Ureter (tissue), 1 donor: ENCODE results near the gene EMC10. TPM values are rescaled to one million over a fixed set of nuclear protein-coding genes. Genes with fewer than 3 reads are reported as not detected.
A peak's percentile ranks its signal among the peaks of the same experiment; 100 is the strongest.
"Not testable (repeated sequence)": the region's sequence is repeated elsewhere in the genome, so short reads cannot be mapped to it uniquely, and the experiment has no call there.

ENCODE experiments used
- DNase-seq: peaks from one replicate; pipeline ENCODE4 v3.0.0-alpha.2; 2020; ENCODE audit warnings: low spot score
- total RNA-seq: library from RNA; stranded (reverse); gene quantifications from one replicate; pipeline ENCODE4 v1.2.4, GENCODE V29; 2023
- donor health status: DM: yes; HTN: yes; CAD: no.

The EMC10 gene
- total RNA-seq: 94.0 TPM

GRCh38 chr19:50476224-50476906, at the start of gene EMC10, which contains the start of gene GARIN5A:
Gene EMC10 (plus strand): TSS chr19:50476507. CDS start chr19:50476545, 38 bp downstream.
Gene GARIN5A (minus strand): TSS chr19:50476848. CDS start chr19:50476388, 460 bp downstream.
- peak; percentile 93 for DNase-seq

GRCh38 chr19:50427318-50427925, 48.9 kb upstream of the EMC10 start:
- no peak for DNase-seq

GRCh38 chr19:50427997-50428425, 48.3 kb upstream of the EMC10 start:
- DNase-seq: peak; percentile 91

- no peak for DNase-seq
These were observed 47.4 kb upstream of the EMC10 start for GRCh38 chr19:50428772-50429463.

- no peak for DNase-seq
These were observed 45.4 kb upstream of the EMC10 start for GRCh38 chr19:50430888-50431342.

- peak; percentile 84 for DNase-seq
These were observed 44.7 kb upstream of the EMC10 start for GRCh38 chr19:50431343-50432220.

- DNase-seq: no peak
These were observed 43.9 kb upstream of the EMC10 start, which contains the start of gene MYBPC2 for GRCh38 chr19:50432221-50433028. Gene MYBPC2 (plus strand): TSS chr19:50432892. CDS start chr19:50432954, 62 bp downstream.

GRCh38 chr19:50433201-50434180, 42.8 kb upstream of the EMC10 start:
- no peak for DNase-seq

- DNase-seq: no peak
These were observed 41.8 kb upstream of the EMC10 start for GRCh38 chr19:50434525-50434924.

- DNase-seq: no peak
These were observed 41.1 kb upstream of the EMC10 start for GRCh38 chr19:50435221-50435620.

GRCh38 chr19:50435627-50436026, 40.7 kb upstream of the EMC10 start:
- no peak for DNase-seq

GRCh38 chr19:50437862-50438449, 38.4 kb upstream of the EMC10 start:
- DNase-seq: no peak

- not testable (repeated sequence) for DNase-seq
These were observed 37.2 kb upstream of the EMC10 start for GRCh38 chr19:50439130-50439529.

- no peak for DNase-seq
These were observed 32.2 kb upstream of the EMC10 start for GRCh38 chr19:50444059-50444458.

GRCh38 chr19:50447053-50447452, 29.3 kb upstream of the EMC10 start:
- DNase-seq: no peak

- no peak for DNase-seq
These were observed 28.6 kb upstream of the EMC10 start for GRCh38 chr19:50447750-50448149.

GRCh38 chr19:50449236-50449899, 26.9 kb upstream of the EMC10 start:
- DNase-seq: no peak
